H1 (cell line): ENCODE results near the gene TPRG1L. TPM values are rescaled to one million over a fixed set of nuclear protein-coding genes. Genes with fewer than 3 reads are reported as not detected.
A peak's percentile ranks its signal among the peaks of the same experiment; 100 is the strongest.

ENCODE experiments used
- CTCF ChIA-PET: fragments of 300-600 bp; sonication (Branson Sonifier 250); formaldehyde crosslinking; loops from one replicate; lab custom pipeline; 2021; ENCODE audit not compliant: partially characterized antibody; lab: Charles Lee
- POLR2A ChIA-PET: fragments of 300-600 bp; sonication (Branson Sonifier 250); formaldehyde crosslinking; loops from one replicate; lab custom pipeline; 2021; ENCODE audit warnings: inconsistent platforms; ENCODE audit not compliant: partially characterized antibody; lab: Charles Lee
- DNase-seq, 2 experiments: peaks; one replicate each; pipeline versions ENCODE4 v3.0.0 to v3.0.0-alpha.2; 2010 to 2022; ENCODE audit warnings: low spot score in 2 of 2, low read depth in 1 of 2, mixed read lengths in 1 of 2
- FAIRE-seq: peaks from 2 replicates; lab custom pipeline; 2011; peaks lifted over from hg19 to GRCh38; lab: Jason Lieb, UNC
- H2AFZ ChIP-seq: 2 replicates; pipeline ENCODE4 v1.8.1; 2012; ENCODE audit warnings: low read length, inconsistent platforms
- H2AK5ac ChIP-seq: 2 replicates; pipeline ENCODE4 v1.6.1; 2013; ENCODE audit warnings: low read depth, low read length
- H2BK120ac ChIP-seq: replicated peaks from 2 replicates; pipeline ENCODE3; 2013; ENCODE audit warnings: low read depth, low read length, inconsistent platforms
- H2BK12ac ChIP-seq: 2 replicates; pipeline ENCODE4 v1.6.1; 2013; ENCODE audit warnings: low read depth, low read length
- H2BK15ac ChIP-seq: 2 replicates; pipeline ENCODE4 v1.6.1; 2013; ENCODE audit warnings: low read length
- H2BK20ac ChIP-seq: 2 replicates; pipeline ENCODE4 v1.6.1; 2013; ENCODE audit warnings: low read length
- H2BK5ac ChIP-seq: 2 replicates; pipeline ENCODE4 v1.6.1; 2013; ENCODE audit warnings: low read depth, low read length
- H3K14ac ChIP-seq: 2 replicates; pipeline ENCODE4 v1.6.1; 2013; ENCODE audit warnings: inconsistent platforms; ENCODE audit not compliant: insufficient read length
- H3K18ac ChIP-seq: 2 replicates; pipeline ENCODE4 v1.6.1; 2013; ENCODE audit warnings: low read length; ENCODE audit errors: extremely low read depth
- H3K23ac ChIP-seq: 2 replicates; pipeline ENCODE4 v1.6.1; 2013; ENCODE audit warnings: inconsistent platforms; ENCODE audit not compliant: insufficient read length
- H3K23me2 ChIP-seq: 2 replicates; pipeline ENCODE4 v1.6.1; 2013; ENCODE audit warnings: low read depth, low read length
- H3K27ac ChIP-seq: 2 replicates; pipeline ENCODE4 v1.6.1; 2011; ENCODE audit warnings: low read depth, low read length, inconsistent platforms
- H3K27me3 ChIP-seq, 4 experiments: replicated peaks in 1 of 4; 1 replicate in 1 of 4; 2 replicates in 3 of 4; pipeline versions ENCODE4 v1.6.1 to v1.8.1; 2011 to 2013; ENCODE audit warnings: low read length in 3 of 4, mild to moderate bottlenecking in 3 of 4, inconsistent platforms in 2 of 4, mixed read lengths in 2 of 4, moderate library complexity in 1 of 4; ENCODE audit not compliant: control insufficient read depth in 3 of 4, insufficient read depth in 3 of 4; ENCODE audit errors: extremely low read depth in 1 of 4
- H3K36me3 ChIP-seq, 4 experiments: 2 replicates each; pipeline versions ENCODE4 v1.6.1 to v1.8.1; 2011 to 2013; ENCODE audit warnings: mild to moderate bottlenecking in 4 of 4, low read length in 3 of 4, moderate library complexity in 2 of 4, control low read depth in 1 of 4, inconsistent platforms in 1 of 4; ENCODE audit not compliant: insufficient read depth in 4 of 4, control insufficient read depth in 2 of 4
- H3K4ac ChIP-seq: replicated peaks from 2 replicates; pipeline ENCODE3; 2013; ENCODE audit warnings: low read length, low read depth, mixed read lengths, inconsistent platforms; ENCODE audit not compliant: insufficient read length
- H3K4me1 ChIP-seq, 4 experiments: replicated peaks in 1 of 4; 1 replicate in 1 of 4; 2 replicates in 3 of 4; pipeline versions ENCODE4 v1.6.1 to v1.8.1; 2011 to 2013; ENCODE audit warnings: low read length in 3 of 4, inconsistent platforms in 2 of 4, mixed read lengths in 1 of 4; ENCODE audit not compliant: insufficient read depth in 4 of 4, control insufficient read depth in 3 of 4
- H3K4me2 ChIP-seq, 2 experiments: 2 replicates each; pipeline versions ENCODE4 v1.6.1 to v1.8.1; 2011 to 2013; ENCODE audit warnings: low read depth in 2 of 2, low read length in 2 of 2, control low read depth in 1 of 2, inconsistent platforms in 1 of 2, mild to moderate bottlenecking in 1 of 2; ENCODE audit not compliant: insufficient read depth in 1 of 2
- H3K4me3 ChIP-seq, 4 experiments: fragments of 200-600, 300-600 bp in 1 of 4; sonication (generic), shearing (Covaris generic), sonication (Bioruptor Twin) in 1 of 4; 2 replicates each; pipeline versions ENCODE4 v1.5.1 to v1.8.1; 2011 to 2016; ENCODE audit warnings: low read length in 4 of 4, low read depth in 3 of 4, control low read depth in 2 of 4, inconsistent platforms in 2 of 4, mild to moderate bottlenecking in 2 of 4, mixed read lengths in 1 of 4, moderate library complexity in 1 of 4; ENCODE audit not compliant: insufficient read depth in 2 of 4; ENCODE audit errors: extremely low read depth in 1 of 4
- H3K56ac ChIP-seq: replicated peaks from 2 replicates; pipeline ENCODE3; 2013; ENCODE audit warnings: low read depth, mild to moderate bottlenecking, mixed read lengths, low read length, inconsistent platforms; ENCODE audit not compliant: insufficient read length
- H3K79me1 ChIP-seq: 2 replicates; pipeline ENCODE4 v1.6.1; 2013; ENCODE audit warnings: low read depth, low read length, control low read depth
- H3K79me2 ChIP-seq, 2 experiments: 2 replicates each; pipeline versions ENCODE4 v1.6.1 to v1.8.1; 2012 to 2013; ENCODE audit warnings: low read length in 2 of 2, mild to moderate bottlenecking in 2 of 2, inconsistent platforms in 1 of 2; ENCODE audit not compliant: insufficient read depth in 2 of 2, control insufficient read depth in 1 of 2
- H3K9ac ChIP-seq, 4 experiments: replicated peaks in 1 of 4; 1 replicate in 1 of 4; 2 replicates in 3 of 4; pipeline versions ENCODE4 v1.6.1 to v1.8.1; 2011 to 2013; ENCODE audit warnings: low read depth in 3 of 4, low read length in 3 of 4, control low read depth in 2 of 4, mild to moderate bottlenecking in 2 of 4, moderate library complexity in 2 of 4, inconsistent platforms in 1 of 4; ENCODE audit errors: extremely low read depth in 1 of 4
- H3K9me3 ChIP-seq, 2 experiments: 2 replicates each; pipeline versions ENCODE4 v1.6.1 to v1.8.1; 2012 to 2013; ENCODE audit warnings: mild to moderate bottlenecking in 2 of 2, moderate library complexity in 2 of 2, control low read depth in 1 of 2, inconsistent platforms in 1 of 2, low read depth in 1 of 2, low read length in 1 of 2, mixed read lengths in 1 of 2; ENCODE audit not compliant: insufficient read depth in 2 of 2
- H4K20me1 ChIP-seq, 2 experiments: replicated peaks in 1 of 2; 2 replicates each; pipeline versions ENCODE3 to v1.8.1; 2011 to 2013; ENCODE audit warnings: inconsistent platforms in 2 of 2, low read length in 2 of 2, mild to moderate bottlenecking in 1 of 2; ENCODE audit not compliant: insufficient read depth in 2 of 2, control insufficient read depth in 1 of 2
- H4K5ac ChIP-seq: 2 replicates; pipeline ENCODE4 v1.6.1; 2013; ENCODE audit warnings: low read length, low read depth, mixed read lengths, inconsistent platforms; ENCODE audit not compliant: insufficient read length
- H4K8ac ChIP-seq: 2 replicates; pipeline ENCODE4 v1.8.0; 2013; ENCODE audit warnings: mild to moderate bottlenecking, moderate library complexity, low read length, inconsistent platforms; ENCODE audit not compliant: insufficient read depth; ENCODE audit errors: extremely low read depth
- H4K91ac ChIP-seq: replicated peaks from 2 replicates; pipeline ENCODE3; 2013; ENCODE audit warnings: low read length, mixed read lengths, inconsistent platforms; ENCODE audit not compliant: insufficient read length
- BRCA1 ChIP-seq: IDR thresholded peaks from 2 replicates; pipeline ENCODE4 v1.6.1; 2012; ENCODE audit warnings: low read depth, low read length, improper control_type of control experiment
- CEBPB ChIP-seq: IDR thresholded peaks from 2 replicates; pipeline ENCODE4 v1.6.1; 2012; ENCODE audit warnings: low read depth, low read length
- CHD2 ChIP-seq: IDR thresholded peaks from 2 replicates; pipeline ENCODE4 v1.6.1; 2012; ENCODE audit warnings: low read length, improper control_type of control experiment
- EZH2 ChIP-seq: fragments of 200-600 bp; sonication (generic); IDR thresholded peaks from 2 replicates; pipeline ENCODE4 v1.7.1; 2012; ENCODE audit warnings: low read depth, mild to moderate bottlenecking, moderate library complexity, low read length, inconsistent platforms; ENCODE audit not compliant: severe bottlenecking
- GTF2F1 ChIP-seq: IDR thresholded peaks from 2 replicates; pipeline ENCODE4 v1.6.1; 2012; ENCODE audit warnings: low read depth, low read length, improper control_type of control experiment, borderline replicate concordance
- JUND ChIP-seq: IDR thresholded peaks from 2 replicates; pipeline ENCODE4 v1.6.1; 2011; ENCODE audit warnings: mild to moderate bottlenecking, improper control_type of control experiment, low read length
- KDM4A ChIP-seq: IDR thresholded peaks from one replicate; pipeline ENCODE4 v1.7.1; 2012; ENCODE audit warnings: low read depth, mild to moderate bottlenecking, moderate library complexity, low read length, inconsistent platforms; ENCODE audit not compliant: severe bottlenecking
- NRF1 ChIP-seq: IDR thresholded peaks from 2 replicates; pipeline ENCODE4 v1.6.1; 2011; ENCODE audit warnings: mild to moderate bottlenecking, low read depth, low read length, improper control_type of control experiment
- PHF8 ChIP-seq: fragments of 200-600 bp; sonication (generic); conservative IDR thresholded peaks from 2 replicates; pipeline ENCODE4 v1.7.1; 2012; ENCODE audit warnings: low read depth, mild to moderate bottlenecking, inconsistent platforms, low read length, moderate library complexity
- TCF12 ChIP-seq: IDR thresholded peaks from 2 replicates; pipeline ENCODE4 v1.6.1; 2011; ENCODE audit warnings: low read depth, mild to moderate bottlenecking, low read length
- TEAD4 ChIP-seq: IDR thresholded peaks from 2 replicates; pipeline ENCODE4 v1.6.1; 2012; ENCODE audit warnings: low read depth, low read length, inconsistent platforms, mixed read lengths
- USF2 ChIP-seq: IDR thresholded peaks from 2 replicates; pipeline ENCODE4 v1.6.1; 2011; ENCODE audit warnings: low read length, improper control_type of control experiment
- WGBS, 2 experiments: shearing (Covaris generic) in 1 of 2; methylation state at CpG; one replicate each; pipeline versions ENCODE4 v1.1.6 to v1.1.7; 2013 to 2015; ENCODE audit warnings: low lambda C conversion rate in 2 of 2, mixed read lengths in 2 of 2, inconsistent platforms in 1 of 2, low coverage in 1 of 2, missing lambda C conversion rate in 1 of 2; ENCODE audit not compliant: insufficient replicate concordance in 2 of 2, insufficient coverage in 1 of 2, insufficient read length in 1 of 2; ENCODE audit errors: extremely low coverage in 1 of 2, missing lambda C conversion rate in 1 of 2; 5-methylcytosine and 5-hydroxymethylcytosine counted together
- polyA plus RNA-seq, 7 experiments: library from polyadenylated mRNA; depleted of rRNA in 3 of 7; stranded (reverse) in 5 of 7; unstranded in 2 of 7; fragments of >200 nt in 5 of 7; fragments of 200-250 nt in 2 of 7; gene quantifications; 1 replicate in 5 of 7; 2 replicates in 1 of 7; 4 replicates in 1 of 7; pipeline versions ENCODE4 v1.2.1 to v1.2.3, GENCODE V29; 2011 to 2013; ENCODE audit warnings: missing spikeins in 2 of 7, mixed read lengths in 2 of 7
- total RNA-seq: library from RNA; stranded (reverse); fragmentation: NEBNext Ultra II Directional; extraction: Animal tissue kit (Norgen Biotek cat#: 25700); gene quantifications from 2 replicates; pipeline ENCODE4 v1.2.1, GENCODE V29; 2021

The TPRG1L gene
- total and polyA plus RNA-seq, 2 of the 8 experiments (the other 6 are each of a cell fraction or from before 2014, with no cell fraction given) = 21.7 to 22.3 TPM

GRCh38 chr1:3627515-3628253, 2.9 kb downstream of the TPRG1L start:
- no peak overlapping the region for H2BK5ac ChIP-seq
- CTCF ChIA-PET = interaction anchor here (0.8 to 4.8 kb wide), 9 partner anchors 7 to 174 kb away, joined by 3 to 22 read pairs (median 5); no protein-coding TSS in a partner anchor
- H2BK15ac ChIP-seq = no peak overlapping the region
- no peaks in the 10 kb centered on the region; a peak in 1 of 4 replicates for H3K79me2 ChIP-seq
- no peak overlapping the region for H2BK20ac ChIP-seq
- no peak overlapping the region for H2BK120ac ChIP-seq
- no peak overlapping the region for H3K4me3 ChIP-seq
- no peak overlapping the region for H2BK12ac ChIP-seq
- POLR2A ChIA-PET = no interaction called here
- H3K9me3 ChIP-seq = no peaks in the 10 kb centered on the region
- H4K5ac ChIP-seq = no peak overlapping the region
- H3K4me1 ChIP-seq = peaks cover 0 to 22% (median 4%) of the 10 kb centered on the region in 4 experiments; a peak in 6 of 7 replicates
- H3K9ac ChIP-seq = no peak overlapping the region
- no peak overlapping the region for H3K14ac ChIP-seq
- no peak for DNase-seq
- peaks cover 7% of the 10 kb centered on the region in 2 experiments for H4K20me1 ChIP-seq
- H3K23me2 ChIP-seq = peaks cover 11% of the 10 kb centered on the region
- H3K27ac ChIP-seq = no peak overlapping the region
- FAIRE-seq = no peak
- H3K23ac ChIP-seq = no peak overlapping the region
- no peak overlapping the region for H2AFZ ChIP-seq
- no peak overlapping the region for H3K4me2 ChIP-seq
- no peak overlapping the region for H2AK5ac ChIP-seq
- H3K36me3 ChIP-seq = peaks cover 0 to 33% (median 8%) of the 10 kb centered on the region in 4 experiments; a peak in 6 of 8 replicates
- no peaks in the 10 kb centered on the region for H3K79me1 ChIP-seq
- peak overlapping the region; percentile 91 for H4K8ac ChIP-seq
- H4K91ac ChIP-seq = no peak overlapping the region
- H3K27me3 ChIP-seq = no peaks in the 10 kb centered on the region
- no peak overlapping the region for H3K56ac ChIP-seq
- no peak overlapping the region for H3K4ac ChIP-seq
- no peak overlapping the region for H3K18ac ChIP-seq
- 89% methylated on average over 26 of the region's 26 CpGs; no CpG with 5 or more reads in 1 of the 2 experiments for WGBS, 2 experiments
- TF ChIP-seq JUND (no peak), EZH2 (no peak), KDM4A (no peak), NRF1 (no peak), TEAD4 (no peak), PHF8 (no peak), CEBPB (no peak), BRCA1 (no peak), USF2 (no peak), TCF12 (no peak), CHD2 (no peak), GTF2F1 (no peak)
